IPS-20b (cell line): ENCODE data around the gene CFAP53.
"Not testable (repeated sequence)": the region's sequence is repeated elsewhere in the genome, so short reads cannot be mapped to it uniquely, and the experiment has no call there.

Experiments
- H3K27ac ChIP-seq: one replicate; pipeline ENCODE4 v1.5.1; 2013; ENCODE audit warnings: low read length
- H3K27me3 ChIP-seq: 2 replicates; pipeline ENCODE4 v1.6.1; 2013; ENCODE audit warnings: mild to moderate bottlenecking, low read length, inconsistent platforms; ENCODE audit not compliant: insufficient read depth
- H3K36me3 ChIP-seq: 2 replicates; pipeline ENCODE4 v1.6.1; 2013; ENCODE audit warnings: low read depth, mild to moderate bottlenecking, inconsistent platforms, low read length, moderate library complexity; ENCODE audit not compliant: insufficient read depth
- H3K4me1 ChIP-seq: 2 replicates; pipeline ENCODE4 v1.6.1; 2013; ENCODE audit warnings: mild to moderate bottlenecking, control low read depth, inconsistent platforms, low read length, moderate library complexity; ENCODE audit not compliant: insufficient read depth
- H3K4me3 ChIP-seq: 2 replicates; pipeline ENCODE4 v1.5.1; 2013; ENCODE audit warnings: mild to moderate bottlenecking, low read length, inconsistent platforms
- H3K9ac ChIP-seq: 2 replicates; pipeline ENCODE4 v1.6.1; 2013; ENCODE audit warnings: low read depth, mild to moderate bottlenecking, inconsistent platforms, low read length, moderate library complexity
- H3K9me3 ChIP-seq: 2 replicates; pipeline ENCODE4 v1.6.1; 2013; ENCODE audit warnings: mild to moderate bottlenecking, low read depth, low read length, inconsistent platforms; ENCODE audit not compliant: insufficient read depth

The CFAP53 gene

DNA sequence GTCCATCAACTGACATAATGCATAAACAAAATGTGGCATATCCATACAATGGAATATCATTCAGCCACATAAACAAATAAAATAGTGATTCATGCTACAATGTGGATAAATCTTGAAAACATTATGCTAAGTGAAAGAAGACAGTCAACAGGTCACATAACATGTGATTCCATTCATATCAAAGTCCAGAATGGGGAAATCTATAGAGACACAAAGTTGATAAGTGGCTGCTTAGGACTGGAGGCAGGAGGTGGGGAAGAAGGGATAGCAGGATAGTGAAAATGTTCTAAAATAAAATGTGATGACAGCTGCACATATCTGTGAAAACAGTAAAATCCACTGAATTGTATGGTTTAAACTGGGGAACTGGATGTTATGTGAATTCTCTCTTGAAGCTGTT, 18.7 kb downstream of the CFAP53 start:
- Histone ChIP-seq H3K27me3 (no peaks in the 10 kb centered on the region), H3K27ac (no peak overlapping the region), H3K4me1 (peaks cover 9% of the 10 kb centered on the region), H3K36me3 (no peaks in the 10 kb centered on the region), H3K9ac (no peak overlapping the region), H3K4me3 (no peak overlapping the region), H3K9me3 (no peaks in the 10 kb centered on the region)

- H3K4me3 ChIP-seq, H3K27ac ChIP-seq, H3K9ac ChIP-seq, H3K36me3 ChIP-seq, H3K27me3 ChIP-seq, H3K4me1 ChIP-seq: not testable (repeated sequence)
- peaks cover 19% of the 10 kb centered on the region for H3K9me3 ChIP-seq
These were observed 24.5 kb downstream of the CFAP53 start for GRCh38 chr18:50241768-50242167.

GRCh38 chr18:50240080-50240563, 26.2 kb downstream of the CFAP53 start:
- Histone ChIP-seq H3K27me3 (no peaks in the 10 kb centered on the region), H3K4me1 (no peaks in the 10 kb centered on the region), H3K9me3 (peaks cover 19% of the 10 kb centered on the region), H3K27ac (no peak overlapping the region), H3K9ac (no peak overlapping the region), H3K36me3 (no peaks in the 10 kb centered on the region), H3K4me3 (no peak overlapping the region)

DNA sequence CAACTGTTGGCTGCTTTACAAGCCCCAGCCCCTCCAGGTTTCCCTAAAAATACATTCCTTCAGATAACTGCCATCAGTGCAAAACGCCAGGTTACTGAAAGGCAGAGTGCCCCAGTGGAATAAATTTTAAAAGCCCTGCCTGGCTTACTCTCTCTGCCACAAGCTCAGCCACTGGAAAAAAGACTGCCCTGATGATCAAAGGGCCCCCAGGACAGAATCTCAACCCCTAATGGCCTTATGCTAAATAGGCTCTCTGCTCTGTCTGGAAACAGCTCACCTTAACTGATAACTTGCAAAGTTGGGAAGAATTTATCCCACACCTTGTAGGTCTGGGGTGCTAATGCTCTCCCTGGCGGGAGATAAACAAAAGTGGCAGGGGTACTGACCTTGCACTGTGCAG, 33.9 kb downstream of the CFAP53 start:
- Histone ChIP-seq H3K36me3 (no peaks in the 10 kb centered on the region), H3K4me3 (no peak overlapping the region), H3K4me1 (no peaks in the 10 kb centered on the region), H3K9ac (no peak overlapping the region), H3K27me3 (no peaks in the 10 kb centered on the region), H3K9me3 (no peaks in the 10 kb centered on the region), H3K27ac (no peak overlapping the region)

GRCh38 chr18:50231621-50232020, 34.7 kb downstream of the CFAP53 start:
- Histone ChIP-seq H3K27me3 (no peaks in the 10 kb centered on the region), H3K4me1 (no peaks in the 10 kb centered on the region), H3K27ac (no peak overlapping the region), H3K36me3 (no peaks in the 10 kb centered on the region), H3K4me3 (no peak overlapping the region), H3K9ac (no peak overlapping the region), H3K9me3 (no peaks in the 10 kb centered on the region)

GRCh38 chr18:50220249-50220648, 46.0 kb downstream of the CFAP53 start:
- not testable (repeated sequence) for H3K27me3 ChIP-seq, H3K36me3 ChIP-seq, H3K4me1 ChIP-seq, H3K9ac ChIP-seq, H3K4me3 ChIP-seq, H3K27ac ChIP-seq
- peaks cover 11% of the 10 kb centered on the region; the same call in 1 of the 2 replicates for H3K9me3 ChIP-seq

GRCh38 chr18:50218432-50219197, 47.7 kb downstream of the CFAP53 start:
- Histone ChIP-seq H3K27ac (no peak overlapping the region), H3K9ac (no peak overlapping the region), H3K9me3 (peaks cover 11% of the 10 kb centered on the region; the same call in 1 of the 2 replicates), H3K27me3 (no peaks in the 10 kb centered on the region), H3K4me1 (no peaks in the 10 kb centered on the region), H3K36me3 (no peaks in the 10 kb centered on the region), H3K4me3 (no peak overlapping the region)

DNA sequence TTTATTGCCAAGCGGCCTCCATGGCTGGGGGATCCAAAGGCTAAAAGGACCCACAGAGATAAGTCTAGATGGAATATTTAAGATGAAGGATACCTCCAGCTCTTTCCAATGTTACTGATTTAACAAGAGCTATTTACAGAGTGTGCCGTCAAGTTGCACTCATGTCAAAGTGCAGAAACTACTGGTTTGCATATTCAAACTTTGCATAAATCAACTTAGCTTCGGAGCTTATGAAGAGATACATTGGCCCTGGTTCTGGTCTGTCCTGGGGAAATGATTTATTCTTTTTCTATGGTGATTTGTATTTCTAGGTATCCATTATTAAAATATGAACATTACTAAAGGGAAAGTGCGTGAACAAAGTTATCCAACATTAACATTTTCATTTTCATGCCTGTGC, 57.0 kb downstream of the CFAP53 start:
- Histone ChIP-seq H3K27me3 (no peaks in the 10 kb centered on the region; the same call in 1 of the 2 replicates), H3K9ac (no peak overlapping the region), H3K4me3 (no peak overlapping the region), H3K27ac (no peak overlapping the region), H3K36me3 (no peaks in the 10 kb centered on the region), H3K4me1 (no peaks in the 10 kb centered on the region), H3K9me3 (no peaks in the 10 kb centered on the region)

DNA sequence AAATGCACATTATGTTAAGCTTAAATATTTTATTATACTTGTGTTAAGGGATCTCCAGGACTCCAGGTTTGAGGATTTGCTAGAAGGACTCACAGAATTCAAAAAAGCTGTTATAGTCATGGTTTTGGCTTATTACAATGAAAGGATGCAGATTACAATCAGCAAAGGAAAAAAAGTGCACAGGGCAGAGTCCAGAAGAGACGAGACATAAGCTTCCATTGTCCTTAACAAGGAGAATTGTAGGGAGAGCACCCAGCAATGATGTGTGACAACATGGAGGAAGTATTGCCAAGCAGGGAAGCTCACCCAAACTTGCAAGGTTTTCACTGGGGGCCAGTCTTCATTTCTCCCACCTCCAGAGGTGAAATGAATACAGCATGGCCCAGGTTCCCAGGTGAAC, 58.6 kb downstream of the CFAP53 start:
- H3K9ac ChIP-seq = no peak overlapping the region
- H3K9me3 ChIP-seq = no peaks in the 10 kb centered on the region
- H3K27me3 ChIP-seq = peaks cover 12% of the 10 kb centered on the region
- H3K4me3 ChIP-seq = no peak overlapping the region
- H3K27ac ChIP-seq = no peak overlapping the region
- H3K4me1 ChIP-seq = no peaks in the 10 kb centered on the region
- H3K36me3 ChIP-seq = no peaks in the 10 kb centered on the region

DNA sequence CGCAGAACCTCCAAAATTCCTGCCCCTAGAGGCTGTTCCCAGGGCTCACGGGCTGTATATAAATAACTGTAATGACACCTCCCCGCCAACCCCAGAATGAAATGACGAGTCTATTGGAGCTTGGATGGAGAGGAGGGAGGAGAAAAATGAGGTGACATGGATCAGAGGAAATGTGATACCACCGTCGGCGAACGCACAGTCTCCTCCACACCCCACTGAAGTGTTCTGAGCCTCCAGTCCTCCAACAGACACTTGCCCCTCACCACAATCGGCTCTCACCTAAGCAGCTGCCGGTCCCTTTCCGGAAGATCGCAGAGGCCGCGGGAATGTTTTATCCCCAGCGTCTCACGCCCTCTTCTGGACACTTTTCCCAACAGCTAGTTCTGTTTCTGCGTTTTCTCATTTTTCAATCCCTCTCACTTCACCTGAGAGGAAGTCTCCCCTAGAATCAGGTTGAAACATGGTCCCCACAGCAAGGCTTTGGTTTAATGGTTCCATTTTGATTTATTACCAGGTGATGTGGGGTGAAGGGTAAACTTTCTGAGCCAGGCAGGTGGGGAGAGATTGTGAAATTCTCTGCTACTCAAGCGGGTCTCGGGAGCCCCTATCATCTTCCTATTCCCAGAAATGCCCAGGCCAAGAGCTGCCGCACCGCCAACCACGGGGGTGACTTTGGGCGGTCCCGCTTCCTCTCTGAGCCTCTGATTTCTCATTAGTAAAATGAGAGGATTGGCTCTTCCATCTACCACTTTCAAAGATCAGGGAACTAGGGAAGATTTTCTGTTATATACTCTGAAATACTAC, 62.3 kb downstream of the CFAP53 start:
- Histone ChIP-seq H3K9me3 (no peaks in the 10 kb centered on the region; the same call in 1 of the 2 replicates), H3K4me3 (peak overlapping the region; percentile 67; the same call in 1 of the 2 replicates), H3K27ac (no peak overlapping the region), H3K9ac (no peak overlapping the region), H3K36me3 (no peaks in the 10 kb centered on the region), H3K27me3 (peaks cover 13% of the 10 kb centered on the region), H3K4me1 (no peaks in the 10 kb centered on the region)

DNA sequence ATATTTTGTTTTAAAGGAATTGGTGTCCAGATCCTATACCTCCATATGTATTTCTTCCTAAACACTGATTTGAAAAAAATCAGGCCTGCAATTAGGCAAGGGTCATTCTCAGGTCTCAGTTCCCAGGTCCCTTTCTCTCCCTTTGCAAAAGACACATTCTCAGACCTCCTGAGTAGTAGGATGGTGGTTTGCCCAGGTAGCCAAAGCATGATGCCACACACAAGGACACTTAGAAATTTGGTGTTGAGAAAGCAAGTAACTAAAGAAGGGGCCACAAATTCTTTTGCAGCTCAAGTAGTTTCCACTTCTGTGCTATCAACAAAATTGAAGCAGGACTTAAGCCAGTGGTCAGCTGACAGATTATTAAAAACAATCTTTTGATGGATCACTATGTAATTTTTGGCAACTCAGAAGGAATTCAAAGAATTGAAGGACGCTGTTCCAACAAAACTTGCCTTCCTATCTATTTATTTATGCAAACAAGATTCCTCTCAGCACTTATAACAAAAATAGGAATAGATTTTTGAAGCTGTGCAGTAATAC, 64.7 kb downstream of the CFAP53 start:
- H3K4me1 ChIP-seq = no peaks in the 10 kb centered on the region
- H3K9me3 ChIP-seq = no peaks in the 10 kb centered on the region; the same call in 1 of the 2 replicates
- no peak overlapping the region for H3K9ac ChIP-seq
- no peak overlapping the region for H3K27ac ChIP-seq
- peaks cover 23% of the 10 kb centered on the region for H3K27me3 ChIP-seq
- H3K4me3 ChIP-seq = no peak overlapping the region
- no peaks in the 10 kb centered on the region for H3K36me3 ChIP-seq
